C4-2B (cell line): ENCODE data around the gene NPAS3.

Experiments
- ZFX ChIP-seq: fragments of 450-650 bp; IDR thresholded peaks from 2 replicates; pipeline ENCODE4 v1.6.1; 2017
- TF ChIP-seq, protein P1 (sequence below): fragments of 450-650 bp; conservative IDR thresholded peaks from 2 replicates; pipeline ENCODE4 v1.5.1; 2017; ENCODE audit warnings: mild to moderate bottlenecking

DNA sequence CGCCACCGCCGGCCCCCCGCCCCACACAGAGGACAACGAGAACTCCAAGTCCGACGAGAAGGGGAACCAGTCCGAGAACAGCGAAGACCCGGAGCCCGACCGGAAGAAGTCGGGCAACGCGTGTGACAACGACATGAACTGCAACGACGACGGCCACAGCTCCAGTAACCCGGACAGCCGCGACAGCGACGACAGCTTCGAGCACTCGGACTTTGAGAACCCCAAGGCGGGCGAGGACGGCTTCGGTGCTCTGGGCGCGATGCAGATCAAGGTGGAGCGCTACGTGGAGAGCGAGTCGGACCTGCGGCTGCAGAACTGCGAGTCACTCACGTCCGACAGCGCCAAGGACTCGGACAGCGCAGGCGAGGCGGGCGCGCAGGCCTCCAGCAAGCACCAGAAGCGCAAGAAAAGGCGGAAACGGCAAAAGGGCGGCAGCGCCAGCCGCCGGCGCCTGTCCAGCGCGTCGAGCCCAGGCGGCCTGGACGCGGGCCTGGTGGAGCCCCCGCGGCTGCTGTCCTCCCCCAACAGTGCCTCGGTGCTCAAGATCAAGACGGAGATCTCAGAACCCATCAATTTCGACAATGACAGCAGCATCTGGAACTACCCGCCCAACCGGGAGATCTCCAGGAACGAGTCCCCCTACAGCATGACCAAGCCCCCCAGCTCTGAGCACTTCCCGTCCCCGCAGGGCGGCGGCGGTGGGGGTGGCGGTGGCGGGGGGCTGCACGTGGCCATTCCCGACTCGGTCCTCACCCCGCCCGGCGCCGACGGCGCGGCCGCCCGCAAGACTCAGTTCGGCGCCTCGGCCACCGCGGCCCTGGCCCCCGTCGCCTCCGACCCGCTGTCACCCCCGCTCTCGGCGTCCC lies 861.3 kb downstream of the NPAS3 start:
- TF ChIP-seq, protein P1, sequence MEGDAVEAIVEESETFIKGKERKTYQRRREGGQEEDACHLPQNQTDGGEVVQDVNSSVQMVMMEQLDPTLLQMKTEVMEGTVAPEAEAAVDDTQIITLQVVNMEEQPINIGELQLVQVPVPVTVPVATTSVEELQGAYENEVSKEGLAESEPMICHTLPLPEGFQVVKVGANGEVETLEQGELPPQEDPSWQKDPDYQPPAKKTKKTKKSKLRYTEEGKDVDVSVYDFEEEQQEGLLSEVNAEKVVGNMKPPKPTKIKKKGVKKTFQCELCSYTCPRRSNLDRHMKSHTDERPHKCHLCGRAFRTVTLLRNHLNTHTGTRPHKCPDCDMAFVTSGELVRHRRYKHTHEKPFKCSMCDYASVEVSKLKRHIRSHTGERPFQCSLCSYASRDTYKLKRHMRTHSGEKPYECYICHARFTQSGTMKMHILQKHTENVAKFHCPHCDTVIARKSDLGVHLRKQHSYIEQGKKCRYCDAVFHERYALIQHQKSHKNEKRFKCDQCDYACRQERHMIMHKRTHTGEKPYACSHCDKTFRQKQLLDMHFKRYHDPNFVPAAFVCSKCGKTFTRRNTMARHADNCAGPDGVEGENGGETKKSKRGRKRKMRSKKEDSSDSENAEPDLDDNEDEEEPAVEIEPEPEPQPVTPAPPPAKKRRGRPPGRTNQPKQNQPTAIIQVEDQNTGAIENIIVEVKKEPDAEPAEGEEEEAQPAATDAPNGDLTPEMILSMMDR, result no peak
- no peak for TF ChIP-seq ZFX
